Measurements from ENCODE around the gene ALOX15B. TPM values are rescaled to one million over a fixed set of nuclear protein-coding genes. Genes with fewer than 3 reads are reported as not detected.

Gene ALOX15B
- total and polyA plus RNA-seq, 2 of the 13 experiments (the other 11 are each of a cell fraction or from before 2014, with no cell fraction given) = not detected

- TF ChIP-seq RAD21 (CRISPR knock-in tag; IDR thresholded peaks at IDR 0.05) (peak; percentile 66), CSRNP1 (CRISPR knock-in tag; IDR thresholded peaks at IDR 0.05) (peak; percentile 33; the same call in 1 of the 2 replicates), ZNF782 (CRISPR knock-in tag; IDR thresholded peaks at IDR 0.05; ENCODE audit: borderline replicate concordance) (no peak; the same call in none of the 2 replicates), ZMYM2 (CRISPR knock-in tag; IDR thresholded peaks at IDR 0.05) (0 out of 2 replicates have a peak, but pooled peaks have one; percentile 46), ZFP91 (CRISPR knock-in tag; IDR thresholded peaks at IDR 0.05; ENCODE audit: borderline replicate concordance) (peak; percentile 24), MEF2D (CRISPR knock-in tag; IDR thresholded peaks at IDR 0.05) (no peak), ZNF430 (CRISPR knock-in tag; IDR thresholded peaks at IDR 0.05) (no peak), MED1 (CRISPR knock-in tag; IDR thresholded peaks at IDR 0.05) (peak; percentile 48), AHDC1 (CRISPR knock-in tag; IDR thresholded peaks at IDR 0.05; ENCODE audit: borderline replicate concordance) (no peak), REST (IDR thresholded peaks at IDR 0.05; ENCODE audit: borderline replicate concordance in 1 of 2, low read depth in 1 of 2, low read length in 2 of 2) (no peak), PITX1 (CRISPR knock-in tag; IDR thresholded peaks at IDR 0.05) (peak; percentile 29; the same call in 1 of the 2 replicates), SOX13 (IDR thresholded peaks at IDR 0.05) (no peak), SOX13 (CRISPR knock-in tag; conservative IDR thresholded peaks at IDR 0.05 in 1 of 2, IDR thresholded peaks at IDR 0.05 in 1 of 2) (peak in 1 of 2 experiments; percentile 8; a peak in 1 of 4 replicates), KDM5A (IDR thresholded peaks at IDR 0.05; ENCODE audit: borderline replicate concordance, low read length) (no peak)
These were observed 40.7 kb downstream of the ALOX15B start (continued) for GRCh38 chr17:8079291-8080207.
